Hepatocyte (in vitro differentiated cells): Measurements from ENCODE around the gene B4GALNT2.

ENCODE experiments used
- CTCF ChIP-seq: fragments of 200-600 bp; sonication (generic); IDR thresholded peaks from 2 replicates; pipeline ENCODE4 v1.5.1; 2016; ENCODE audit warnings: antibody characterized with exemption, mild to moderate bottlenecking; ENCODE audit not compliant: poor library complexity
- EZH2 ChIP-seq: fragments of 200-600 bp; sonication (generic); IDR thresholded peaks from 2 replicates; pipeline ENCODE4 v1.6.1; 2016; ENCODE audit warnings: antibody characterized with exemption, mild to moderate bottlenecking, borderline replicate concordance
- EZH2phosphoT487 ChIP-seq: fragments of 200-600 bp; sonication (generic); IDR thresholded peaks from one replicate; pipeline ENCODE4 v1.6.1; 2018; ENCODE audit warnings: antibody characterized with exemption, mild to moderate bottlenecking, low read depth, moderate library complexity; ENCODE audit not compliant: unreplicated experiment, severe bottlenecking

GRCh38 chr17:49216482-49216881 lies 83.9 kb downstream of the B4GALNT2 start:
- TF ChIP-seq CTCF, result no peak
- no peak for TF ChIP-seq EZH2
- TF ChIP-seq EZH2phosphoT487, result no peak
